OCI-LY3 (cell line): ENCODE data around the gene ARSA.
A peak's percentile ranks its signal among the peaks of the same experiment; 100 is the strongest.

Experiments used
- H2AFZ ChIP-seq: fragments of 200-600, 300-600 bp; shearing (Covaris generic); 2 replicates; pipeline ENCODE4 v1.6.0; 2014; ENCODE audit warnings: antibody characterized with exemption, low read depth, low read length
- H3K27ac ChIP-seq: fragments of 200-600, 300-600 bp; sonication (generic); 2 replicates; pipeline ENCODE4 v1.5.1; 2014; ENCODE audit warnings: mild to moderate bottlenecking, low read length, moderate library complexity, mixed read lengths
- H3K27me3 ChIP-seq: fragments of 200-600, 300-600 bp; sonication (generic); 2 replicates; pipeline ENCODE4 v1.6.1; 2014; ENCODE audit warnings: low read depth, low read length, mixed read lengths
- H3K36me3 ChIP-seq: fragments of 200-600, 300-600 bp; sonication (generic); replicated peaks from 2 replicates; pipeline ENCODE3; 2014; ENCODE audit warnings: low read depth, low read length, mixed read lengths
- H3K4me1 ChIP-seq: fragments of 300-600, 200-600 bp; sonication (generic); 2 replicates; pipeline ENCODE4 v1.6.1; 2014; ENCODE audit warnings: low read length, mixed read lengths
- H3K4me2 ChIP-seq: fragments of 200-600, 300-600 bp; sonication (generic); 2 replicates; pipeline ENCODE4 v1.6.1; 2014; ENCODE audit warnings: low read length, mixed read lengths
- H3K4me3 ChIP-seq: fragments of 300-600, 200-600 bp; sonication (generic); 2 replicates; pipeline ENCODE4 v1.5.1; 2014; ENCODE audit warnings: antibody characterized with exemption, mild to moderate bottlenecking, low read length, moderate library complexity
- H3K79me2 ChIP-seq: fragments of 300-600, 200-600 bp; shearing (Covaris generic); 2 replicates; pipeline ENCODE4 v1.6.1; 2014; ENCODE audit warnings: mild to moderate bottlenecking, low read length, mixed read lengths
- H3K9ac ChIP-seq: fragments of 300-600, 200-600 bp; shearing (Covaris generic); 2 replicates; pipeline ENCODE4 v1.6.0; 2014; ENCODE audit warnings: mild to moderate bottlenecking, low read length, moderate library complexity
- H3K9me3 ChIP-seq: fragments of 200-600, 300-600 bp; shearing (Covaris generic); 2 replicates; pipeline ENCODE4 v1.6.1; 2014; ENCODE audit warnings: low read length, mixed read lengths; ENCODE audit not compliant: insufficient read depth
- H4K20me1 ChIP-seq: fragments of 200-600, 300-600 bp; sonication (generic); 2 replicates; pipeline ENCODE4 v1.6.1; 2016; ENCODE audit warnings: low read length, mixed read lengths; ENCODE audit not compliant: insufficient read depth
- EZH2phosphoT487 ChIP-seq: fragments of 200-600 bp; shearing (Covaris generic); IDR thresholded peaks from 2 replicates; pipeline ENCODE4 v1.6.1; 2018; ENCODE audit warnings: antibody characterized with exemption, mixed run types, low read depth
- TF ChIP-seq, protein P1 (sequence below): fragments of 200-600, 300-600 bp; sonication (generic); IDR thresholded peaks from 2 replicates; pipeline ENCODE4 v1.5.1; 2014; ENCODE audit warnings: antibody characterized with exemption, low read length, low read depth

Gene ARSA

DNA sequence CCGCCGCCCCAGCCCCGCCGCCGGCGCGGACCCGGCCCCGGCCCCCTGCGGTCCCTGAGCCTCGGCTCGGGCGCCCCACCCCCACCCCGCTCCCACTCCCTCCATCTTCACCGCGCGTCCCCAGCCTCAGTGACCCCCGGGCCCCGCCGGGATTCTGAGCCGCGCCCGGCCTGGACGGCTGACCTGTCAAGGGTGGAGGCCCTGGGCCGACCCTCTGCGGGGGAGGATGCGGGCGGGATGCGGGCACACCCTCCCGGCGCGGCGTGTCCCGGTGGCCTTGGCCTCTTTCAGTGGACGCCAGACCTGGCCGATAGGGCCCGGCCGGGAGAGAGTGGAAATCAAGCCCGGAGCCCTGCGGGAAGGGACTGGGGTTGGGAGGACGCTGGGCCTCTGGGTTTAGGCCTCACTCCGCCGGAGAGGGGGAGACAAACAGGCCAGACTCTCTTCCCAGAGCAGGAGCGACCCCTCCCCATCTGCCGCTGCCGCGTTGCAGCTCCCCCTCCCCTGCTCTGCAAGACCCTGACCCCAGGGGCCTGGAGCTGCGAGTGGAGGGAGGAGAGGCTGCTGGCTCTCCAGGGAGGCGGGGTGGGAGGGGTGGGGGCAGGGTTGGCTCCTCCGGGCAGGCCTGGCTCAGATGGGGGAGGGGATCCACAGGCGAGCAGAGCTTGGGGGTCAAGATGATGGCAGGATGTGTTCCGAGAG, 26.8 kb downstream of the ARSA start:
- H3K9me3 ChIP-seq = no peaks in the 10 kb centered on the region
- H3K4me2 ChIP-seq = peak overlapping the region; percentile 54
- H3K36me3 ChIP-seq = no peaks in the 10 kb centered on the region
- no peaks in the 10 kb centered on the region for H3K27me3 ChIP-seq
- no peaks in the 10 kb centered on the region for H3K4me1 ChIP-seq
- TF ChIP-seq EZH2phosphoT487 = no peak
- TF ChIP-seq, protein P1, sequence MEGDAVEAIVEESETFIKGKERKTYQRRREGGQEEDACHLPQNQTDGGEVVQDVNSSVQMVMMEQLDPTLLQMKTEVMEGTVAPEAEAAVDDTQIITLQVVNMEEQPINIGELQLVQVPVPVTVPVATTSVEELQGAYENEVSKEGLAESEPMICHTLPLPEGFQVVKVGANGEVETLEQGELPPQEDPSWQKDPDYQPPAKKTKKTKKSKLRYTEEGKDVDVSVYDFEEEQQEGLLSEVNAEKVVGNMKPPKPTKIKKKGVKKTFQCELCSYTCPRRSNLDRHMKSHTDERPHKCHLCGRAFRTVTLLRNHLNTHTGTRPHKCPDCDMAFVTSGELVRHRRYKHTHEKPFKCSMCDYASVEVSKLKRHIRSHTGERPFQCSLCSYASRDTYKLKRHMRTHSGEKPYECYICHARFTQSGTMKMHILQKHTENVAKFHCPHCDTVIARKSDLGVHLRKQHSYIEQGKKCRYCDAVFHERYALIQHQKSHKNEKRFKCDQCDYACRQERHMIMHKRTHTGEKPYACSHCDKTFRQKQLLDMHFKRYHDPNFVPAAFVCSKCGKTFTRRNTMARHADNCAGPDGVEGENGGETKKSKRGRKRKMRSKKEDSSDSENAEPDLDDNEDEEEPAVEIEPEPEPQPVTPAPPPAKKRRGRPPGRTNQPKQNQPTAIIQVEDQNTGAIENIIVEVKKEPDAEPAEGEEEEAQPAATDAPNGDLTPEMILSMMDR = no peak
- H3K79me2 ChIP-seq = no peaks in the 10 kb centered on the region
- no peak overlapping the region for H2AFZ ChIP-seq
- no peaks in the 10 kb centered on the region for H4K20me1 ChIP-seq
- H3K9ac ChIP-seq = no peak overlapping the region
- H3K27ac ChIP-seq = no peak overlapping the region
- H3K4me3 ChIP-seq = peak overlapping the region; percentile 67

DNA sequence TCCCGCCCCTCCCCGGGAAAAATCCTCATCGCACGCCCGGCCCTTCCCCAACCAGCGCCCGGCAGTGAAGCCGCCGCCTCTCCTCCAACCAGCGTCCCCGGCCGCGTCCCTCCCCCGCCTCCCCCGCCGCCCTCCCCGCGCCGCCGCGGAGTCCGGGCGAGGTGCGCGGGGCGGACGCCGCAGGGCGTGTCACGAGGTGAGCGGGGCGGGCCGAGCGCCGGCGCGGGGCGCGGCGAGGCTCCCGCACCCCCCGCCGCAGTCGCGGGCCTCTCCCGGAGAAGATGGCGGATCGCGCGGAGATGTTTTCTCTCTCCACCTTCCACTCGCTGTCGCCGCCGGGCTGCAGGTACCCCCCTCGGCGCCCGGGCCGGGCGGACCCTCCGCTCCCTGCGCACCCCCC, 27.4 kb downstream of the ARSA start, which contains the start of gene MAPK8IP2:
Gene MAPK8IP2, plus strand, starts transcription at position 256 of the 400 bp plus-strand sequence. Its CDS starts 26 bp downstream, at position 282.
- Histone ChIP-seq H3K9me3 (no peaks in the 10 kb centered on the region), H3K36me3 (no peaks in the 10 kb centered on the region), H2AFZ (no peak within 1 kb of the TSS), H3K9ac (no peak within 1 kb of the TSS), H4K20me1 (no peaks in the 10 kb centered on the region), H3K27ac (no peak within 1 kb of the TSS), H3K79me2 (no peaks in the 10 kb centered on the region), H3K4me2 (peak within 1 kb of the TSS; percentile 54), H3K4me3 (peak within 1 kb of the TSS; percentile 67), H3K27me3 (no peaks in the 10 kb centered on the region), H3K4me1 (no peaks in the 10 kb centered on the region)
- TF ChIP-seq, protein P1 = no peak
- no peak for TF ChIP-seq EZH2phosphoT487

DNA sequence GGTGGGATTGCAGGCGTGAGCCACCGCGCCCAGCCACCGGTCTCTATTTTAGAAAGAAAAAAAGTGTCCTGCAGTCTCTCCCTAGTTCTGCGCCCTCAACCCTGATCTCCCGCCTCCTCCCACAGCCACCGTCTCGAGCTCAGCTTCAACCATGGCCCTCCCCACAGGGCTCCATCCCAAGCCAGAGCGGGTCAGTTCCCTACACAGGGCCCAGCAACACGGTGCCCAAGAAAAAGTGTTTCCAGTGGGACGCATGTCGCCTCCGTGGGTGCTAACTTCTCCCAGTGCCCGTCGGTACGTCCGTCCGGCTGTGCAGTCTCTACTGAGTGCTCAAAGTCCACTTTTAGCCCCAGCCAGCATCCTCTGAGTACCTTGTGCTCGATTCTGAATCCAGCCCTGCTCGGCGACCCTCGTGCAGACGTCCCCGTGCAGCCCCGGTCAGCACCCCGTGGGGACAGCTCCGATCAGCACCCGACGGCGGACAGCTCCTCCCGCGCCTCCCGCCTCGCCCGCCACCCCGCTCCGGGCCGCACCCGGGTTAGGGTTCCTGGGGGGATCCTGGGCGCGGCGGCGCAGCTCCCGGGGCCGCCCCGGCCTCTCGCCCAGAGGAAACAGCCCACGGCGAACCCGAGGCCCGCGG, 28.0 kb downstream of the ARSA start:
- H3K9ac ChIP-seq = no peak overlapping the region
- no peaks in the 10 kb centered on the region for H4K20me1 ChIP-seq
- TF ChIP-seq, protein P1 = no peak
- TF ChIP-seq EZH2phosphoT487 = no peak
- H3K4me2 ChIP-seq = peak overlapping the region; percentile 34
- H3K4me1 ChIP-seq = no peaks in the 10 kb centered on the region
- H3K27me3 ChIP-seq = no peaks in the 10 kb centered on the region
- no peaks in the 10 kb centered on the region for H3K36me3 ChIP-seq
- no peak overlapping the region for H2AFZ ChIP-seq
- H3K4me3 ChIP-seq = peak overlapping the region; percentile 31; the same call in 1 of the 2 replicates
- H3K27ac ChIP-seq = no peak overlapping the region
- H3K9me3 ChIP-seq = no peaks in the 10 kb centered on the region
- H3K79me2 ChIP-seq = no peaks in the 10 kb centered on the region

DNA sequence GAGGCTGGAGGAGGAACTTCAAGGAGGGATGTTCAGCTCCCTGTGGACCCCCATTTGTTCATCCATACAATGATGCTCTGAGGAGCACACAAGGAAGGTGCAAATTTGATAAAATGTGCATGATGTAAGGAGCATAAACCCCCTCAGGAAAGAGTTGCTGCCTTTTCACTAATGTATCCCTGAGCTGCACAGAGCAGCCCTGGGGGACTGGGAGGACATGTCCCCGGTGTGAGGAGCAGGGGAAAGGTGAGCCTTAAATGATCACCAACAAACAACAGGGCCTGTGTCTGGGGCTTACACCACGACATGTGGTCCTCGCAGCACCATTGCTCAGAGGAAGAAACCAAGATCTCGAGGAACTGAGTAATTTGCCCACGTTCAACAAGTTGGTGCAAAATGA, 30.9 kb downstream of the ARSA start:
- H4K20me1 ChIP-seq = no peaks in the 10 kb centered on the region
- TF ChIP-seq, protein P1 = no peak
- no peak for TF ChIP-seq EZH2phosphoT487
- no peaks in the 10 kb centered on the region for H3K27me3 ChIP-seq
- no peak overlapping the region for H3K4me3 ChIP-seq
- H3K9ac ChIP-seq = no peak overlapping the region
- no peak overlapping the region for H3K4me2 ChIP-seq
- H2AFZ ChIP-seq = no peak overlapping the region
- no peak overlapping the region for H3K27ac ChIP-seq
- H3K9me3 ChIP-seq = no peaks in the 10 kb centered on the region
- no peaks in the 10 kb centered on the region for H3K4me1 ChIP-seq
- no peaks in the 10 kb centered on the region for H3K36me3 ChIP-seq
- H3K79me2 ChIP-seq = no peaks in the 10 kb centered on the region
